Measurements from ENCODE around the gene SMYD3. TPM values are rescaled to one million over a fixed set of nuclear protein-coding genes. Genes with fewer than 3 reads are reported as not detected.

Gene SMYD3
- total RNA-seq, 1 experiment from 2014 or later = 29.6 TPM

DNA sequence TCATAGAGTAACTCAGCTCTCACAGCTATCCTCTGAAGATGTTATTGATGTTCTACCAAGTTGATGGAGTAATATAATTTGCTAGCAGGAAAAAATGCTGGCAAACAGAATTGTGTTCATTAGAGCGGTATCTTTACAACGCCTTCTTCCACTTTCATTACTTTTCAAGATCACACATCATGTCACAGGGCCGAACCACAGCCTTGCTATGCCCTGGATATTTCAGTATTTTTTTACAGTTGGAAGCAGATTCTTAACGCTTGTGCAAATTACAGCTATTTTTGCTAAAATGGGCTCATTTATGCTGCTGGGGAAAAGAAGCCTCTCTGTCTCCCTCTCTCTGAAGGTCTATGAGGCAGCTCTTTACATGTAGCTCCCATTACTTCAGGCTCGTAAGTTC, 720.1 kb downstream of the SMYD3 start:
- ChIA-PET CTCF (no interaction called here), POLR2A (ENCODE audit: unreplicated experiment) (no interaction called here)
- Histone ChIP-seq H3K27me3 (ENCODE audit: insufficient read depth, low read depth) (no peaks in the 10 kb centered on the region), H3K4me3 (no peak overlapping the region), H3K27ac (no peak overlapping the region), H4K20me1 (ENCODE audit: insufficient read depth) (no peaks in the 10 kb centered on the region), H3K4me1 (replicated peaks; ENCODE audit: insufficient read depth) (no peaks in the 10 kb centered on the region), H3K9me2 (ENCODE audit: insufficient read depth) (no peaks in the 10 kb centered on the region), H3K4me2 (no peak overlapping the region), H3K9me3 (ENCODE audit: insufficient read depth, low read depth) (no peaks in the 10 kb centered on the region), H3F3A (ENCODE audit: insufficient read depth, low read depth) (no peaks in the 10 kb centered on the region), H2AFZ (no peak overlapping the region), H3K79me2 (ENCODE audit: low read depth) (no peaks in the 10 kb centered on the region), H3K36me3 (ENCODE audit: low read depth) (no peaks in the 10 kb centered on the region)
- DNase-seq = no peak
- intact Hi-C loops (cut with micrococcal nuclease; ENCODE audit: unreplicated experiment) = no loop called here
- no peak for TF ChIP-seq EZH2 (IDR thresholded peaks at IDR 0.05; ENCODE audit: low read depth)
- TF ChIP-seq, protein P1, sequence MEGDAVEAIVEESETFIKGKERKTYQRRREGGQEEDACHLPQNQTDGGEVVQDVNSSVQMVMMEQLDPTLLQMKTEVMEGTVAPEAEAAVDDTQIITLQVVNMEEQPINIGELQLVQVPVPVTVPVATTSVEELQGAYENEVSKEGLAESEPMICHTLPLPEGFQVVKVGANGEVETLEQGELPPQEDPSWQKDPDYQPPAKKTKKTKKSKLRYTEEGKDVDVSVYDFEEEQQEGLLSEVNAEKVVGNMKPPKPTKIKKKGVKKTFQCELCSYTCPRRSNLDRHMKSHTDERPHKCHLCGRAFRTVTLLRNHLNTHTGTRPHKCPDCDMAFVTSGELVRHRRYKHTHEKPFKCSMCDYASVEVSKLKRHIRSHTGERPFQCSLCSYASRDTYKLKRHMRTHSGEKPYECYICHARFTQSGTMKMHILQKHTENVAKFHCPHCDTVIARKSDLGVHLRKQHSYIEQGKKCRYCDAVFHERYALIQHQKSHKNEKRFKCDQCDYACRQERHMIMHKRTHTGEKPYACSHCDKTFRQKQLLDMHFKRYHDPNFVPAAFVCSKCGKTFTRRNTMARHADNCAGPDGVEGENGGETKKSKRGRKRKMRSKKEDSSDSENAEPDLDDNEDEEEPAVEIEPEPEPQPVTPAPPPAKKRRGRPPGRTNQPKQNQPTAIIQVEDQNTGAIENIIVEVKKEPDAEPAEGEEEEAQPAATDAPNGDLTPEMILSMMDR (conservative IDR thresholded peaks at IDR 0.05) = no peak
- BruUV-seq (replicated peaks) = no TSS peak

DNA sequence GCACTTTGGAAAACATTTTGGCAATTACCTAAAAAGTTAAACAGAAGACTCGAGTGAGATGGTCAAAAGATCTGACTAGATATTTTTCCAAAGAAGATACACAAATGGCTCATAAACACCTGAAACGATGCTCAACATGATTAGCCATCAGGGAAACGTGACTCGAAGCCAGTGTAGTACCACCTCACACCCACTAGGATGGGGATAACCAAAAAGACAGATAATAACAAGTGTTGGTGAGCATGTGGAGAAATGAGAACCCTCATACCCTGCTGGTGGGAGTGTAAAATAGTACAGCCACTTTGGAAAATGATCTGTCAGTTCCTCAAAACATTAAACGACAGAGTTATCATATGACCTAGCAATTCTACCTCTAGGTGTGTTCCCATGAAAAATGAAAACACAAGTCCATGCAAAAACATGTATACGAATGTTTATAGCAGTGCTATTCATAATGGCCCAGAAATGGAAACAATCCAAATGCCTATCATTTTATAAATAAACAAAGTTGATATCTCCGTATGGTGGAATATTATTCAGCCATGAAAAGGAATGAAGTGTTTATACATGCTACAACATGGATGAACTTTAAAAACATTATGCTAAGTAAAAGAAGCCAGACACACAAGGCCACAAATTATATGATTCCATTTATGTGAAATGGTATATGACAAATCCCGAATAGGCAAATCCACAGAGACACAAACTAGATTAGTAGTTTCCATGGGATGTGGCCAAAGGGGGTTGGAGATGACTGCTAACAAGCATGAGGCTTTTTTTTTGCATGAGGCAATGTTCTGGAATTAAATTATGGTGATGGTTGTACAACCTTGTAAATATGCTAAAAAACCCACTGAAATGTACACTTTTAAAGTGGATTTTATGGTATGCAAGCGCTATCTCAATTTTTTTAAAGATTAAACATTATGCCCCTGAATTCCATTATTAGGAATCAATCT, 727.0 kb downstream of the SMYD3 start:
- no peak for DNase-seq
- H3K9me3 ChIP-seq (ENCODE audit: insufficient read depth, low read depth) = no peaks in the 10 kb centered on the region
- no peak overlapping the region for H2AFZ ChIP-seq
- H3K27ac ChIP-seq = no peak overlapping the region
- intact Hi-C loops (cut with micrococcal nuclease; ENCODE audit: unreplicated experiment) = no loop called here
- no peaks in the 10 kb centered on the region for H4K20me1 ChIP-seq (ENCODE audit: insufficient read depth)
- TF ChIP-seq, protein P1 (conservative IDR thresholded peaks at IDR 0.05) = no peak
- no peak for TF ChIP-seq EZH2 (IDR thresholded peaks at IDR 0.05; ENCODE audit: low read depth)
- no peaks in the 10 kb centered on the region for H3K79me2 ChIP-seq (ENCODE audit: low read depth)
- H3K4me1 ChIP-seq (replicated peaks; ENCODE audit: insufficient read depth) = no peaks in the 10 kb centered on the region
- no peak overlapping the region for H3K4me3 ChIP-seq
- no peaks in the 10 kb centered on the region for H3F3A ChIP-seq (ENCODE audit: insufficient read depth, low read depth)
- H3K4me2 ChIP-seq = no peak overlapping the region
- CTCF ChIA-PET = no interaction called here
- H3K27me3 ChIP-seq (ENCODE audit: insufficient read depth, low read depth) = no peaks in the 10 kb centered on the region
- no TSS peak for BruUV-seq (replicated peaks)
- no peaks in the 10 kb centered on the region for H3K36me3 ChIP-seq (ENCODE audit: low read depth)
- no peaks in the 10 kb centered on the region for H3K9me2 ChIP-seq (ENCODE audit: insufficient read depth)
- POLR2A ChIA-PET (ENCODE audit: unreplicated experiment) = no interaction called here

DNA sequence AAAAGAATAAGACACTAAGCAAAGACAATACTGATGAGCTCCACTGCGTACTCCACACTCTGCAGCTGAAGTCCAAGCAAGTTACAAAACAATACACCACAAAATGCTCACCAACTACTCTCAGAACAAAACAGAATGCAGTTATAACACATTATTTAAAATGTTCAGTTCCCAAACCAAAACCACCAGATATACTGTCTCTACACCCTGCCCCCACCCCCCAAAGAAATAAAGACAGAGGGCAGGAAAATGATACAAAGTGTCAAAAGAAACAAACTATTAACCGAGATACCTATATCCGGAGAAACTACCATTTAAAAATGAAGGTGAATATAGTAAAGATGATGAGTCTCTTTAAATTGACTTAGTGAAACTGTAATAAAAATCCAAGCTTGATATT, 729.3 kb downstream of the SMYD3 start:
- Histone ChIP-seq H3K4me3 (no peak overlapping the region), H4K20me1 (ENCODE audit: insufficient read depth) (no peaks in the 10 kb centered on the region), H3K9me3 (ENCODE audit: insufficient read depth, low read depth) (no peaks in the 10 kb centered on the region), H3K4me1 (replicated peaks; ENCODE audit: insufficient read depth) (no peaks in the 10 kb centered on the region), H3K4me2 (no peak overlapping the region), H3F3A (ENCODE audit: insufficient read depth, low read depth) (no peaks in the 10 kb centered on the region), H3K27ac (no peak overlapping the region), H3K27me3 (ENCODE audit: insufficient read depth, low read depth) (no peaks in the 10 kb centered on the region), H3K9me2 (ENCODE audit: insufficient read depth) (no peaks in the 10 kb centered on the region), H2AFZ (no peak overlapping the region), H3K79me2 (ENCODE audit: low read depth) (no peaks in the 10 kb centered on the region), H3K36me3 (ENCODE audit: low read depth) (no peaks in the 10 kb centered on the region)
- intact Hi-C loops (cut with micrococcal nuclease; ENCODE audit: unreplicated experiment) = no loop called here
- CTCF ChIA-PET = no interaction called here
- BruUV-seq (replicated peaks) = no TSS peak
- DNase-seq = no peak
- POLR2A ChIA-PET (ENCODE audit: unreplicated experiment) = no interaction called here
- TF ChIP-seq, protein P1 (conservative IDR thresholded peaks at IDR 0.05) = no peak
- TF ChIP-seq EZH2 (IDR thresholded peaks at IDR 0.05; ENCODE audit: low read depth) = no peak
